HepG2 (cell line): ENCODE results near the gene TFDP1. TPM values are rescaled to one million over a fixed set of nuclear protein-coding genes. Genes with fewer than 3 reads are reported as not detected.
A peak's percentile ranks its signal among the peaks of the same experiment; 100 is the strongest.

Experiments used
- ATAC-seq: fragments of 200-7000 bp; cut with Tn5 transposase; 3 replicates; pipeline ENCODE4 v1.9.1; 2020; ENCODE audit warnings: mild to moderate bottlenecking, moderate library complexity
- BruUV-seq: library from RNA; stranded (reverse); fragments of 400-500 nt; replicated peaks from 2 replicates; lab custom pipeline; 2021; lab: Mats Ljungman, UMichigan
- CTCF ChIA-PET: fragments of 300-600 bp; formaldehyde crosslinking; extraction: SDS; loops from one replicate; lab custom pipeline; 2021; ENCODE audit warnings: low total read pairs, inconsistent platforms, low intra/inter-chr PET ratio; lab: Yijun Ruan, JAX
- POLR2A ChIA-PET: fragments of 350-600 bp; sonication (Branson Sonifier 250); formaldehyde crosslinking; loops from one replicate; lab custom pipeline; 2020; ENCODE audit warnings: antibody characterized with exemption, inconsistent platforms; lab: Yijun Ruan, JAX
- DNase-seq: peaks from one replicate; pipeline ENCODE4 v3.0.0-alpha.2; 2015; ENCODE audit warnings: low spot score
- FAIRE-seq: peaks from 3 replicates; lab custom pipeline; 2011; peaks lifted over from hg19 to GRCh38; lab: Jason Lieb, UNC
- H2AFZ ChIP-seq: one replicate; pipeline ENCODE4 v1.6.1; 2011; ENCODE audit warnings: low read length, inconsistent platforms
- H3K27ac ChIP-seq: fragments of 300-600 bp; 3 replicates; pipeline ENCODE4 v1.8.0; 2011; ENCODE audit warnings: mixed run types, mild to moderate bottlenecking, mixed read lengths, low read length, inconsistent platforms; ENCODE audit not compliant: insufficient read depth; ENCODE audit errors: extremely low read length
- H3K27me3 ChIP-seq, 2 experiments: fragments of 200-600 bp in 1 of 2; 2 replicates in 1 of 2; 3 replicates in 1 of 2; pipeline versions ENCODE4 v1.6.0 to v1.8.0; 2011; ENCODE audit warnings: low read length in 2 of 2, mild to moderate bottlenecking in 2 of 2, moderate library complexity in 2 of 2, inconsistent platforms in 1 of 2; ENCODE audit not compliant: insufficient read depth in 2 of 2, control insufficient read depth in 1 of 2
- H3K36me3 ChIP-seq, 2 experiments: fragments of 200-600 bp in 1 of 2; replicated peaks in 1 of 2; 2 replicates in 1 of 2; 3 replicates in 1 of 2; pipeline versions ENCODE4 v1.5.1 to v1.8.0; 2011; ENCODE audit warnings: low read length in 2 of 2, inconsistent platforms in 1 of 2; ENCODE audit not compliant: insufficient read depth in 2 of 2, control insufficient read depth in 1 of 2
- H3K4me1 ChIP-seq: 2 replicates; pipeline ENCODE4 v1.5.1; 2012; ENCODE audit warnings: low read length, inconsistent platforms; ENCODE audit not compliant: insufficient read depth
- H3K4me2 ChIP-seq: 2 replicates; pipeline ENCODE4 v1.6.0; 2011; ENCODE audit warnings: low read depth, low read length, inconsistent platforms
- H3K4me3 ChIP-seq, 3 experiments: fragments of 200-600 bp in 1 of 3; sonication (generic), shearing (Covaris generic) in 1 of 3; replicated peaks in 1 of 3; 2 replicates each; pipeline ENCODE4 v1.5.1; 2011 to 2016; ENCODE audit warnings: low read length in 3 of 3, inconsistent platforms in 2 of 3, low read depth in 2 of 3, mild to moderate bottlenecking in 2 of 3, control low read depth in 1 of 3, mixed read lengths in 1 of 3; ENCODE audit not compliant: insufficient read depth in 1 of 3
- H3K79me2 ChIP-seq: one replicate; pipeline ENCODE4 v1.6.1; 2011; ENCODE audit warnings: low read length, inconsistent platforms; ENCODE audit not compliant: insufficient read depth
- H3K9ac ChIP-seq: 2 replicates; pipeline ENCODE4 v1.6.0; 2011; ENCODE audit warnings: mild to moderate bottlenecking, low read depth, low read length, inconsistent platforms; ENCODE audit not compliant: insufficient read depth
- H3K9me3 ChIP-seq: 2 replicates; pipeline ENCODE4 v1.5.1; 2012; ENCODE audit warnings: mild to moderate bottlenecking, low read length
- H4K20me1 ChIP-seq: 2 replicates; pipeline ENCODE4 v1.6.0; 2011; ENCODE audit warnings: inconsistent platforms, mild to moderate bottlenecking, low read length, moderate library complexity; ENCODE audit not compliant: insufficient read depth
- ARID5B ChIP-seq: IDR thresholded peaks from 2 replicates; pipeline ENCODE4 v1.4.0; 2020; ENCODE audit warnings: mild to moderate bottlenecking, missing genetic modification reagents
- KDM6A ChIP-seq: IDR thresholded peaks from 2 replicates; pipeline ENCODE4 v1.6.1; 2016; ENCODE audit warnings: low read depth
- MNT ChIP-seq: fragments of 450-650 bp; IDR thresholded peaks from 2 replicates; pipeline ENCODE4 v1.6.1; 2016
- TBX3 ChIP-seq: fragments of 450-650 bp; IDR thresholded peaks from 2 replicates; pipeline ENCODE4 v1.6.1; 2017; ENCODE audit warnings: antibody characterized with exemption, mild to moderate bottlenecking, inconsistent platforms, borderline replicate concordance
- ZNF282 ChIP-seq: fragments of 450-650 bp; IDR thresholded peaks from 2 replicates; pipeline ENCODE4 v1.6.1; 2018; ENCODE audit not compliant: partially characterized antibody
- WGBS: methylation state at CpG from one replicate; pipeline ENCODE4 v1.1.6; 2017; ENCODE audit warnings: low lambda C conversion rate; 5-methylcytosine and 5-hydroxymethylcytosine counted together
- in situ Hi-C: cut with HindIII; loops from 2 replicates; pipeline ENCODE4 v1.10.0; 2017; ENCODE audit warnings: low pct_unique_long_range_greater_than_20kb; ENCODE audit not compliant: extremely low pct_ligation_motif_present
- intact Hi-C: fragments of 100-400 bp; cut with micrococcal nuclease; formaldehyde crosslinking; loops from one replicate; pipeline ENCODE4 v1.10.0; 2022; ENCODE audit not compliant: unreplicated experiment
- polyA plus RNA-seq, 8 experiments: library from polyadenylated mRNA; depleted of rRNA in 3 of 8; stranded (reverse) in 7 of 8; unstranded in 1 of 8; fragments of >200 nt; fragmentation: Illumina TruSeq in 4 of 8; extraction: Trizol in 4 of 8; gene quantifications; 2 replicates each; pipeline versions ENCODE4 v1.2.1 to v1.2.3, GENCODE V29; 2011 to 2016; ENCODE audit warnings: low read depth in 4 of 8, missing spikeins in 1 of 8, mixed read lengths in 1 of 8; ENCODE audit not compliant: insufficient read depth in 1 of 8
- total RNA-seq, 5 experiments: library from RNA; depleted of rRNA; stranded (reverse); fragments of >200 nt; fragmentation: Illumina TruSeq; extraction: Trizol; gene quantifications; 2 replicates each; pipeline ENCODE4 v1.2.3, GENCODE V29; 2016; ENCODE audit warnings: low read depth in 1 of 5

Gene TFDP1
- total and polyA plus RNA-seq, 2 of the 13 experiments (the other 11 are each of a cell fraction or from before 2014, with no cell fraction given), result 38.0 to 84.2 TPM

GRCh38 chr13:113667771-113668490 is 83.4 kb downstream of the TFDP1 start:
- TF ChIP-seq MNT, result peak; percentile 32; the same call in 1 of the 2 replicates
- TF ChIP-seq TBX3, result no peak
- TF ChIP-seq ARID5B (CRISPR knock-in tag), result no peak
- TF ChIP-seq ZNF282, result no peak
- TF ChIP-seq KDM6A (CRISPR knock-in tag), result no peak
- DNase-seq, result no peak
- in situ Hi-C loops, result no loop called here

More at GRCh38 chr13:113667771-113668490, 83.4 kb downstream of the TFDP1 start:
- WGBS, result 34% methylated on average over 11 of the region's 29 CpGs
- ATAC-seq (no peak; the same call in 2 of the 3 replicates), FAIRE-seq (no peak)
- Histone ChIP-seq H2AFZ (no peak overlapping the region), H3K27ac (no peak overlapping the region), H3K4me3 (no peak overlapping the region), H4K20me1 (no peaks in the 10 kb centered on the region), H3K27me3 (peaks cover 7 to 59% of the 10 kb centered on the region in 2 experiments; a peak in 4 of 5 replicates), H3K9ac (no peak overlapping the region), H3K9me3 (no peaks in the 10 kb centered on the region), H3K4me2 (no peak overlapping the region), H3K36me3 (no peaks in the 10 kb centered on the region), H3K4me1 (peaks cover 9% of the 10 kb centered on the region), H3K79me2 (no peaks in the 10 kb centered on the region)
- ChIA-PET CTCF (no interaction called here), POLR2A (no interaction called here)
- intact Hi-C loops, result no loop called here
- BruUV-seq, result no TSS peak
